A549 (cell line): ENCODE results near the gene GEN1. TPM values are rescaled to one million over a fixed set of nuclear protein-coding genes. Genes with fewer than 3 reads are reported as not detected.
"Not testable (repeated sequence)": the region's sequence is repeated elsewhere in the genome, so short reads cannot be mapped to it uniquely, and the experiment has no call there.

Experiments used
- ATAC-seq, 2 experiments: fragments of 200-7000 bp in 1 of 2; fragments of >200 bp in 1 of 2; cut with Nextera tagmentation in 1 of 2; cut with Tn5 transposase in 1 of 2; 3 replicates each; pipeline versions ENCODE4 v1.8.0 to v1.9.1; 2018 to 2020; ENCODE audit warnings: mild to moderate bottlenecking in 1 of 2, moderate library complexity in 1 of 2
- CTCF ChIA-PET: fragments of 300-600 bp; sonication (Branson Sonifier 250); formaldehyde crosslinking; extraction: SDS; loops from one replicate; lab custom pipeline; 2021; ENCODE audit warnings: antibody characterized with exemption, inconsistent platforms; lab: Yijun Ruan, JAX
- POLR2A ChIA-PET: fragments of 350-600 bp; formaldehyde crosslinking; extraction: SDS; loops from one replicate; lab custom pipeline; 2021; ENCODE audit warnings: antibody characterized with exemption, inconsistent platforms; lab: Yijun Ruan, JAX
- DNase-seq, 2 experiments: peaks; one replicate each; pipeline versions ENCODE4 v3.0.0 to v3.0.0-alpha.2; 2011 to 2016; ENCODE audit warnings: low read depth in 1 of 2, low spot score in 1 of 2
- FAIRE-seq: peaks from 2 replicates; lab custom pipeline; 2011; peaks lifted over from hg19 to GRCh38; lab: Jason Lieb, UNC
- H3K27ac ChIP-seq, 2 experiments: fragments of >200 bp; sonication (Bioruptor Twin); formaldehyde crosslinking; 3 replicates each; pipeline ENCODE4 v1.5.1; 2016 to 2017
- H3K4me1 ChIP-seq: fragments of >200 bp; sonication (Bioruptor Twin); formaldehyde crosslinking; 3 replicates; pipeline ENCODE4 v1.6.1; 2016
- H3K4me2 ChIP-seq: fragments of >200 bp; sonication (Bioruptor Twin); formaldehyde crosslinking; 3 replicates; pipeline ENCODE4 v1.6.1; 2016
- H3K4me3 ChIP-seq: fragments of >200 bp; sonication (Bioruptor Twin); formaldehyde crosslinking; 3 replicates; pipeline ENCODE4 v1.5.1; 2016
- H3K9me3 ChIP-seq: fragments of >200 bp; sonication (Bioruptor Twin); formaldehyde crosslinking; 3 replicates; pipeline ENCODE4 v1.6.1; 2016
- CHD2 ChIP-seq: fragments of 150-350 bp; IDR thresholded peaks from 2 replicates; pipeline ENCODE4 v1.6.1; 2014; ENCODE audit warnings: low read length; ENCODE audit not compliant: partially characterized antibody
- EHF ChIP-seq: fragments of 250-450 bp; sonication (Bioruptor Pico); IDR thresholded peaks from 2 replicates; pipeline ENCODE4 v1.5.0; 2020; ENCODE audit warnings: mild to moderate bottlenecking
- EHMT2 ChIP-seq: fragments of 200-600 bp; sonication (generic); IDR thresholded peaks from 2 replicates; pipeline ENCODE4 v1.6.1; 2016; ENCODE audit warnings: antibody characterized with exemption, low read depth, mild to moderate bottlenecking, moderate library complexity
- EP300 ChIP-seq, 2 experiments: fragments of >200 bp; sonication (Bioruptor Twin); formaldehyde crosslinking; IDR thresholded peaks; 2 replicates in 1 of 2; 3 replicates in 1 of 2; pipeline ENCODE4 v1.6.1; 2016 to 2017
- ESRRA ChIP-seq: fragments of 150-350 bp; IDR thresholded peaks from 2 replicates; pipeline ENCODE4 v1.6.1; 2014; ENCODE audit warnings: mild to moderate bottlenecking, low read length, borderline replicate concordance
- FOSB ChIP-seq: fragments of 250-450 bp; sonication (Bioruptor Pico); IDR thresholded peaks from 2 replicates; pipeline ENCODE4 v1.5.0; 2020; ENCODE audit warnings: mild to moderate bottlenecking, moderate library complexity
- FOSL2 ChIP-seq, 2 experiments: fragments of 450-650 bp in 1 of 2; fragments of >200 bp in 1 of 2; sonication (Bioruptor Twin) in 1 of 2; formaldehyde crosslinking; IDR thresholded peaks; 2 replicates each; pipeline versions ENCODE4 v1.5.0 to v1.6.1; 2016 to 2020; ENCODE audit warnings: mild to moderate bottlenecking in 1 of 2, moderate library complexity in 1 of 2
- GATA3 ChIP-seq: IDR thresholded peaks from 2 replicates; pipeline ENCODE4 v1.6.1; 2012; ENCODE audit warnings: borderline replicate concordance
- HDAC2 ChIP-seq: fragments of 200-600 bp; sonication (generic); IDR thresholded peaks from 2 replicates; pipeline ENCODE4 v1.6.1; 2016
- HMGXB4 ChIP-seq: fragments of 250-450 bp; sonication (Bioruptor Pico); IDR thresholded peaks from 2 replicates; pipeline ENCODE4 v1.5.0; 2021; ENCODE audit warnings: mild to moderate bottlenecking, moderate library complexity, borderline replicate concordance
- HOXB5 ChIP-seq: fragments of 250-450 bp; sonication (Bioruptor Pico); IDR thresholded peaks from 2 replicates; pipeline ENCODE4 v1.5.0; 2020; ENCODE audit warnings: mild to moderate bottlenecking, moderate library complexity
- JUN ChIP-seq, 2 experiments: fragments of >200 bp; sonication (Bioruptor Twin); formaldehyde crosslinking; IDR thresholded peaks; 2 replicates in 1 of 2; 3 replicates in 1 of 2; pipeline ENCODE4 v1.6.1; 2016 to 2017
- KDM1A ChIP-seq: fragments of 200-600 bp; sonication (generic); IDR thresholded peaks from 2 replicates; pipeline ENCODE4 v1.6.1; 2016; ENCODE audit warnings: low read depth, mild to moderate bottlenecking
- MAFK ChIP-seq: fragments of 450-650 bp; IDR thresholded peaks from 2 replicates; pipeline ENCODE4 v1.6.1; 2014; ENCODE audit not compliant: partially characterized antibody
- MAX ChIP-seq: IDR thresholded peaks from 2 replicates; pipeline ENCODE4 v1.6.1; 2012
- MYC ChIP-seq: IDR thresholded peaks from 2 replicates; pipeline ENCODE4 v1.6.1; 2012; ENCODE audit warnings: mild to moderate bottlenecking, inconsistent platforms, low read length, improper control_type of control experiment, borderline replicate concordance
- NPAS2 ChIP-seq: fragments of 250-450 bp; sonication (Bioruptor Pico); IDR thresholded peaks from 2 replicates; pipeline ENCODE4 v1.8.0; 2022; ENCODE audit warnings: mild to moderate bottlenecking, moderate library complexity, borderline replicate concordance
- NR3C1 ChIP-seq: fragments of >200 bp; sonication (Bioruptor Twin); formaldehyde crosslinking; IDR thresholded peaks from 3 replicates; pipeline ENCODE4 v1.6.1; 2017
- POLR2A ChIP-seq: IDR thresholded peaks from 2 replicates; pipeline ENCODE4 v1.6.1; 2012; ENCODE audit warnings: mild to moderate bottlenecking, low read length
- RAD21 ChIP-seq, 2 experiments: fragments of >200 bp in 1 of 2; sonication (Bioruptor Twin) in 1 of 2; formaldehyde crosslinking in 1 of 2; IDR thresholded peaks in 1 of 2; conservative IDR thresholded peaks in 1 of 2; 2 replicates in 1 of 2; 3 replicates in 1 of 2; pipeline ENCODE4 v1.6.1; 2012 to 2018; ENCODE audit warnings: inconsistent platforms in 1 of 2
- RCOR1 ChIP-seq: fragments of 150-350 bp; IDR thresholded peaks from 2 replicates; pipeline ENCODE4 v1.6.1; 2014; ENCODE audit warnings: antibody characterized with exemption, low read length, low read depth
- REST ChIP-seq: fragments of 200-600 bp; sonication (generic); IDR thresholded peaks from 2 replicates; pipeline ENCODE4 v1.6.1; 2016; ENCODE audit warnings: antibody characterized with exemption, mild to moderate bottlenecking, moderate library complexity
- SMC3 ChIP-seq: fragments of >200 bp; sonication (Bioruptor Twin); formaldehyde crosslinking; IDR thresholded peaks from 3 replicates; pipeline ENCODE4 v1.6.1; 2018; ENCODE audit warnings: inconsistent platforms
- SREBF2 ChIP-seq: fragments of 450-650 bp; IDR thresholded peaks from 2 replicates; pipeline ENCODE4 v1.6.1; 2014; ENCODE audit warnings: mild to moderate bottlenecking, moderate library complexity
- TFCP2L1 ChIP-seq: fragments of 250-450 bp; sonication (Bioruptor Pico); IDR thresholded peaks from 2 replicates; pipeline ENCODE4 v1.5.0; 2021; ENCODE audit warnings: mild to moderate bottlenecking
- ZFP36 ChIP-seq: fragments of 450-650 bp; IDR thresholded peaks from 2 replicates; pipeline ENCODE4 v1.6.1; 2014; ENCODE audit warnings: borderline replicate concordance; ENCODE audit not compliant: partially characterized antibody
- WGBS: methylation state at CpG from one replicate; pipeline ENCODE4 v1.1.6; 2017; ENCODE audit errors: missing lambda C conversion rate; 5-methylcytosine and 5-hydroxymethylcytosine counted together
- polyA plus RNA-seq, 4 experiments: library from polyadenylated mRNA; depleted of rRNA in 3 of 4; stranded (reverse); fragments of >200 nt; fragmentation: RNase III in 1 of 4; extraction: RNeasy Plus Mini Kit Qiagen cat#74134 plus additional on column Dnase treatment in 1 of 4; gene quantifications; 2 replicates in 3 of 4; 3 replicates in 1 of 4; pipeline ENCODE4 v1.2.3, GENCODE V29; 2011 to 2017

The GEN1 gene
- polyA plus RNA-seq, 2 of the 4 experiments (the other 2 are of a cell fraction) = 16.2 to 40.7 TPM

- 34% methylated on average over 4 of the region's 4 CpGs for WGBS
- POLR2A ChIA-PET = no interaction called here
- ATAC-seq = no peak
- H3K4me2 ChIP-seq = no peak overlapping the region
- no peaks in the 10 kb centered on the region for H3K4me1 ChIP-seq
- FAIRE-seq = no peak
- no peaks in the 10 kb centered on the region for H3K9me3 ChIP-seq
- CTCF ChIA-PET = interaction anchor here (1.5 to 3.7 kb wide), 4 partner anchors 8 to 103 kb away, joined by 3 to 21 read pairs (median 4); no protein-coding TSS in a partner anchor
- no peak for DNase-seq
- no peak overlapping the region for H3K27ac ChIP-seq
- TF ChIP-seq TFCP2L1 = no peak
- no peak for TF ChIP-seq MYC
- TF ChIP-seq JUN (IDR thresholded peaks at IDR 0.05) = no peak
- TF ChIP-seq MAFK = no peak
- TF ChIP-seq SMC3 = no peak
- no peak for TF ChIP-seq FOSB (CRISPR knock-in tag)
- TF ChIP-seq EHF = no peak
- no peak for TF ChIP-seq HMGXB4 (CRISPR knock-in tag)
- no peak for TF ChIP-seq EHMT2
- no peak for TF ChIP-seq SREBF2
- no peak for TF ChIP-seq POLR2A
- TF ChIP-seq RAD21 (conservative IDR thresholded peaks at IDR 0.05 in 1 of 2, IDR thresholded peaks at IDR 0.05 in 1 of 2) = no peak
- no peak overlapping the region for H3K4me3 ChIP-seq
These were observed 68.6 kb downstream of the GEN1 start for GRCh38 chr2:17822445-17823117.

GRCh38 chr2:17823646-17824045 lies 69.7 kb downstream of the GEN1 start:
- H3K27ac ChIP-seq, POLR2A ChIA-PET, H3K4me3 ChIP-seq, ATAC-seq, H3K9me3 ChIP-seq, H3K4me2 ChIP-seq, DNase-seq, FAIRE-seq, H3K4me1 ChIP-seq: not testable (repeated sequence)
- 55% methylated on average over 4 of the region's 4 CpGs for WGBS
- CTCF ChIA-PET = interaction anchor here (0.6 to 1.5 kb wide), 3 partner anchors 12 to 69 kb away, joined by 3 to 8 read pairs (median 3); no protein-coding TSS in a partner anchor

GRCh38 chr2:17827316-17827715 lies 73.4 kb downstream of the GEN1 start:
- POLR2A ChIA-PET = no interaction called here
- H3K4me2 ChIP-seq = no peak overlapping the region
- 75% methylated on average over 5 of the region's 5 CpGs for WGBS
- no peak for DNase-seq
- no peaks in the 10 kb centered on the region for H3K9me3 ChIP-seq
- peaks cover 4% of the 10 kb centered on the region; the same call in 1 of the 3 replicates for H3K4me1 ChIP-seq
- no peak overlapping the region for H3K27ac ChIP-seq
- no peak overlapping the region for H3K4me3 ChIP-seq
- CTCF ChIA-PET = no interaction called here
- no peak for ATAC-seq
- no peak for FAIRE-seq
- TF ChIP-seq EP300 (IDR thresholded peaks at IDR 0.05) = no peak
- no peak for TF ChIP-seq MYC
- no peak for TF ChIP-seq CHD2
- no peak for TF ChIP-seq GATA3
- TF ChIP-seq HOXB5 (CRISPR knock-in tag) = no peak
- no peak for TF ChIP-seq ESRRA
- no peak for TF ChIP-seq RCOR1
- no peak for TF ChIP-seq ZFP36
- TF ChIP-seq SMC3 = no peak

GRCh38 chr2:17827785-17828184 lies 73.8 kb downstream of the GEN1 start:
- DNase-seq (no peak), ATAC-seq (no peak), FAIRE-seq (no peak)
- H3K4me2 ChIP-seq = no peak overlapping the region
- WGBS = 88% methylated on average over 2 of the region's 2 CpGs
- TF ChIP-seq KDM1A = no peak
- no peak for TF ChIP-seq HDAC2
- no peak for TF ChIP-seq NR3C1
- no peak for TF ChIP-seq MAX
- TF ChIP-seq FOSL2 (IDR thresholded peaks at IDR 0.05) = no peak
- no peak for TF ChIP-seq FOSL2 (CRISPR knock-in tag; IDR thresholded peaks at IDR 0.05)
- no peak for TF ChIP-seq MYC
- no peak for TF ChIP-seq MAFK
- no peak for TF ChIP-seq REST
- no peak for TF ChIP-seq NPAS2 (CRISPR knock-in tag)
- no peak for TF ChIP-seq HOXB5 (CRISPR knock-in tag)
- ChIA-PET POLR2A (no interaction called here), CTCF (no interaction called here)
- no peak overlapping the region for H3K27ac ChIP-seq
- peaks cover 4% of the 10 kb centered on the region; the same call in 1 of the 3 replicates for H3K4me1 ChIP-seq
- H3K4me3 ChIP-seq = no peak overlapping the region
- H3K9me3 ChIP-seq = no peaks in the 10 kb centered on the region
